ENCODE data around the gene PSMB9.

DNA sequence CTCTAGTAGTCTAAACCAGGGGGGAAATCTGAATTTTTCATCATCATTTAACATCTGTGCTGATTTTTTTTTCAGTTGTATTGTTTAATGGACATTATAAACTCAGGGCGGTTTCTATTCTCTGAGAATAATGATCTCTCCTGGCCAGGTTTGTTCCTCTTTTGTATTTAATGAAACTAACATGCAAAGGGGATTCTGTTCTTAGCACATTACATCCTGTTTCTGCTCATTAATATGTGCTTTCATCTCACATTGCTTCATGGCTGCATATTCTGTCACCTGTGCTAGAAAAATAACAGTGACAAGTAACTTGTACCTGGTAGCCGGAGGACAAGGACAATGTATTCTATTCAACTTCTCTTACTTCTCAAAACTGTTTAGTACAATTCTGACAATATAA, 38.0 kb upstream of the PSMB9 start:
- TF ChIP-seq, protein P1, sequence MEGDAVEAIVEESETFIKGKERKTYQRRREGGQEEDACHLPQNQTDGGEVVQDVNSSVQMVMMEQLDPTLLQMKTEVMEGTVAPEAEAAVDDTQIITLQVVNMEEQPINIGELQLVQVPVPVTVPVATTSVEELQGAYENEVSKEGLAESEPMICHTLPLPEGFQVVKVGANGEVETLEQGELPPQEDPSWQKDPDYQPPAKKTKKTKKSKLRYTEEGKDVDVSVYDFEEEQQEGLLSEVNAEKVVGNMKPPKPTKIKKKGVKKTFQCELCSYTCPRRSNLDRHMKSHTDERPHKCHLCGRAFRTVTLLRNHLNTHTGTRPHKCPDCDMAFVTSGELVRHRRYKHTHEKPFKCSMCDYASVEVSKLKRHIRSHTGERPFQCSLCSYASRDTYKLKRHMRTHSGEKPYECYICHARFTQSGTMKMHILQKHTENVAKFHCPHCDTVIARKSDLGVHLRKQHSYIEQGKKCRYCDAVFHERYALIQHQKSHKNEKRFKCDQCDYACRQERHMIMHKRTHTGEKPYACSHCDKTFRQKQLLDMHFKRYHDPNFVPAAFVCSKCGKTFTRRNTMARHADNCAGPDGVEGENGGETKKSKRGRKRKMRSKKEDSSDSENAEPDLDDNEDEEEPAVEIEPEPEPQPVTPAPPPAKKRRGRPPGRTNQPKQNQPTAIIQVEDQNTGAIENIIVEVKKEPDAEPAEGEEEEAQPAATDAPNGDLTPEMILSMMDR (IDR thresholded peaks at IDR 0.05): no peak
- TF ChIP-seq POLR2A (IDR thresholded peaks at IDR 0.05): no peak
